Peyer's patch (tissue), 4 donors: ENCODE data around the gene TMEM271. TPM values are rescaled to one million over a fixed set of nuclear protein-coding genes. Genes with fewer than 3 reads are reported as not detected.

Source experiments
- DNase-seq, 3 donors: peaks; one replicate each; pipeline ENCODE4 v3.0.0-alpha.2; 2017 to 2019
- H3K27ac ChIP-seq, 4 donors: fragments of 200-600 bp; sonication (generic); one replicate each; pipeline ENCODE4 v1.5.1; 2016 to 2019
- H3K27me3 ChIP-seq, 2 donors: fragments of 200-600 bp; sonication (generic); one replicate each; pipeline ENCODE4 v1.5.1; 2019
- H3K36me3 ChIP-seq, 3 donors: fragments of 200-600 bp; sonication (generic); one replicate each; pipeline ENCODE4 v1.5.1; 2016 to 2019
- H3K4me1 ChIP-seq, 4 donors: fragments of 200-600 bp; sonication (generic); one replicate each; pipeline ENCODE4 v1.5.1; 2016 to 2019
- H3K4me3 ChIP-seq, 4 donors: fragments of 200-600 bp; sonication (generic); 1 replicate in 3 of 4; 2 replicates in 1 of 4; pipeline ENCODE4 v1.5.1; 2016 to 2019; ENCODE audit warnings: mild to moderate bottlenecking in 1 of 4
- H3K9me3 ChIP-seq, 4 donors: fragments of 200-600 bp; sonication (generic); one replicate each; pipeline ENCODE4 v1.5.1; 2016 to 2019; ENCODE audit warnings: mild to moderate bottlenecking in 1 of 4
- POLR2A ChIP-seq, 2 donors: fragments of 450-650 bp; IDR thresholded peaks; one replicate each; pipeline ENCODE4 v1.5.1; 2017; ENCODE audit warnings: antibody characterized with exemption in 2 of 2, mild to moderate bottlenecking in 2 of 2, moderate library complexity in 2 of 2
- total RNA-seq, 4 donors: library from RNA; depleted of rRNA; stranded (reverse); fragments of >200 nt; gene quantifications; one replicate each; pipeline ENCODE4 v1.1.0, GENCODE V29; 2016
- TF ChIP-seq, protein P1 (sequence below), 6 experiments: fragments of 450-650 bp in 4 of 6; fragments of 200-600 bp in 2 of 6; sonication (generic) in 1 of 6; IDR thresholded peaks; one replicate each; pipeline ENCODE4 v1.5.1; 2017 to 2019; ENCODE audit warnings: antibody characterized with exemption in 6 of 6, mild to moderate bottlenecking in 3 of 6, moderate library complexity in 1 of 6

Gene TMEM271
- not detected for total RNA-seq

- Histone ChIP-seq H3K4me1 (peaks cover 0 to 11% (median 3%) of the 10 kb centered on the region in 4 donors), H3K27me3 (peaks cover 0 to 36% of the 10 kb centered on the region in 2 donors), H3K36me3 (no peaks in the 10 kb centered on the region), H3K4me3 (peak within 1 kb of the TSS in 1 of 4 donors; percentile 14), H3K27ac (no peak within 1 kb of the TSS), H3K9me3 (peaks cover 0 to 4% (median 0%) of the 10 kb centered on the region in 4 donors)
- no peak for TF ChIP-seq POLR2A (IDR thresholded peaks at IDR 0.05)
- TF ChIP-seq, protein P1, sequence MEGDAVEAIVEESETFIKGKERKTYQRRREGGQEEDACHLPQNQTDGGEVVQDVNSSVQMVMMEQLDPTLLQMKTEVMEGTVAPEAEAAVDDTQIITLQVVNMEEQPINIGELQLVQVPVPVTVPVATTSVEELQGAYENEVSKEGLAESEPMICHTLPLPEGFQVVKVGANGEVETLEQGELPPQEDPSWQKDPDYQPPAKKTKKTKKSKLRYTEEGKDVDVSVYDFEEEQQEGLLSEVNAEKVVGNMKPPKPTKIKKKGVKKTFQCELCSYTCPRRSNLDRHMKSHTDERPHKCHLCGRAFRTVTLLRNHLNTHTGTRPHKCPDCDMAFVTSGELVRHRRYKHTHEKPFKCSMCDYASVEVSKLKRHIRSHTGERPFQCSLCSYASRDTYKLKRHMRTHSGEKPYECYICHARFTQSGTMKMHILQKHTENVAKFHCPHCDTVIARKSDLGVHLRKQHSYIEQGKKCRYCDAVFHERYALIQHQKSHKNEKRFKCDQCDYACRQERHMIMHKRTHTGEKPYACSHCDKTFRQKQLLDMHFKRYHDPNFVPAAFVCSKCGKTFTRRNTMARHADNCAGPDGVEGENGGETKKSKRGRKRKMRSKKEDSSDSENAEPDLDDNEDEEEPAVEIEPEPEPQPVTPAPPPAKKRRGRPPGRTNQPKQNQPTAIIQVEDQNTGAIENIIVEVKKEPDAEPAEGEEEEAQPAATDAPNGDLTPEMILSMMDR (IDR thresholded peaks at IDR 0.05): no peak
- peak in 1 of 3 donors; percentile 23 for DNase-seq
Measured at GRCh38 chr4:576245-576821, at the start of gene TMEM271. TMEM271 (minus strand) TSS chr4:576295; CDS start chr4:576062, 233 bp downstream.

DNA sequence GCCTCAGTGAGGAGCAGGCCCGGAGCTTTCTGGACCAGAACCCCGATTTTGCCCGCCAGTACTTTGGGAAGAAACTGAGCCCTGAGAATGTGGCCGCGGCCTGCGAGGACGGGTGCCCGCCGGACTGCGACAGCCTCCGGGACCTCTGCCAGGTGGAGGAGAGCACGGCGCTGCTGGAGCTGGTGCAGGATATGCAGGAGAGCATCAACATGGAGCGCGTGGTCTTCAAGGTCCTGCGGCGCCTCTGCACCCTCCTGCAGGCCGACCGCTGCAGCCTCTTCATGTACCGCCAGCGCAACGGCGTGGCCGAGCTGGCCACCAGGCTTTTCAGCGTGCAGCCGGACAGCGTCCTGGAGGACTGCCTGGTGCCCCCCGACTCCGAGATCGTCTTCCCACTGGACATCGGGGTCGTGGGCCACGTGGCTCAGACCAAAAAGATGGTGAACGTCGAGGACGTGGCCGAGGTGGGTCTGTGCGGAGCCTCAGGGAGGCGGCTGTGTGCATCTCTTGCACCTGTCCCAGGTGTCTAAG lies 49.6 kb upstream of the TMEM271 start:
- no peak overlapping the region for H3K4me3 ChIP-seq
- H3K27me3 ChIP-seq: no peaks in the 10 kb centered on the region
- no peak overlapping the region for H3K27ac ChIP-seq
- no peak for TF ChIP-seq POLR2A (IDR thresholded peaks at IDR 0.05)
- TF ChIP-seq, protein P1 (IDR thresholded peaks at IDR 0.05): no peak
- no peaks in the 10 kb centered on the region for H3K9me3 ChIP-seq
- no peaks in the 10 kb centered on the region for H3K4me1 ChIP-seq
- H3K36me3 ChIP-seq: no peaks in the 10 kb centered on the region
- peak in 1 of 3 donors; percentile 43 for DNase-seq

DNA sequence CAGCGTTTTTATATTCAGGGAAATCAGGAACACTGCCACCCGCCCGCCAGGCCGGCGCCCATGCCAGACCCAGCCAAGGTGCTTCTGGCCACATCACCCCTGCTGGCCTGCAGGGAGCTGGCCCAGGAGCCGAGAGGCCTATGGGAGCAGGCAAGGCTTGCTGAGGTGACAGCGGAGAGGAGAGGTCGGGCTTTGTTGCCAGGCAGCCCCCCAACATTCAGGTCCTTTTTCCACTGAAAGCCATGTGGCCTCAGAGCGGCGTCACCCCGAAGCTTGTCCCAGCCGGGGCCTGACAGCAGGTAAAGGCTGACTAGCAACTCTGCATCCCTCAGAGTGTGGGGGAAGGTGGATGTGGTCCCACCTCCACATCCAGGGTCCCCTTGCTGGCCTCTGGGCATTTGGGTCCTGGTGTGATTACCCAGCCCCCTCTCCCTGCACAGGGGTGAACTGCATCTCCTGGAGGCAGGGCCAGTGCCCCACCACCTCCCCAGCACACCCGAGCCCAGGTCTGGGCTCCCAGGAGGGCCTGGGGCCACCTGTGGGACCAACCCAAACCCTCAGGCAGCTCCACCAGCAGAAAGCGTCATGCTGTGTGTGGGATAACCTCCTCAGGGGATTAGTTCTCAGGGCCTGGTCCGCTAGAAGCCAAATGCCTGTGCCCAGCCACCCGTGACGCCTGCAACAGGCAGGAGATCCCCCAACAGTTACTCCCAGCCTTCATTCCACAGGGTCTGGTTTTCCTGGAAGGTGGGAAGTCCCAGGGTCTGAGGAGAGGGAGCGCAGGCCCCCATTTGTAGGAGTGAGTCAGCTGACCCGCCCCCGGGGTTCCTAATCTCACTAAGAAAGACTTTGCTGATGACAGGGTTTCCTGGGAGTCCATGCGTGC lies 48.9 kb upstream of the TMEM271 start, which contains the start of gene PDE6B:
TSS of gene PDE6B (plus strand) at position 869 of the 886 bp plus-strand sequence. CDS start 54 bp downstream, outside the sequence.
- no peaks in the 10 kb centered on the region for H3K27me3 ChIP-seq
- TF ChIP-seq POLR2A (IDR thresholded peaks at IDR 0.05): no peak
- TF ChIP-seq, protein P1 (IDR thresholded peaks at IDR 0.05): no peak
- no peaks in the 10 kb centered on the region for H3K9me3 ChIP-seq
- peak in 1 of 3 donors; percentile 37 for DNase-seq
- no peaks in the 10 kb centered on the region for H3K4me1 ChIP-seq
- no peak within 1 kb of the TSS for H3K27ac ChIP-seq
- H3K36me3 ChIP-seq: no peaks in the 10 kb centered on the region
- H3K4me3 ChIP-seq: no peak within 1 kb of the TSS

DNA sequence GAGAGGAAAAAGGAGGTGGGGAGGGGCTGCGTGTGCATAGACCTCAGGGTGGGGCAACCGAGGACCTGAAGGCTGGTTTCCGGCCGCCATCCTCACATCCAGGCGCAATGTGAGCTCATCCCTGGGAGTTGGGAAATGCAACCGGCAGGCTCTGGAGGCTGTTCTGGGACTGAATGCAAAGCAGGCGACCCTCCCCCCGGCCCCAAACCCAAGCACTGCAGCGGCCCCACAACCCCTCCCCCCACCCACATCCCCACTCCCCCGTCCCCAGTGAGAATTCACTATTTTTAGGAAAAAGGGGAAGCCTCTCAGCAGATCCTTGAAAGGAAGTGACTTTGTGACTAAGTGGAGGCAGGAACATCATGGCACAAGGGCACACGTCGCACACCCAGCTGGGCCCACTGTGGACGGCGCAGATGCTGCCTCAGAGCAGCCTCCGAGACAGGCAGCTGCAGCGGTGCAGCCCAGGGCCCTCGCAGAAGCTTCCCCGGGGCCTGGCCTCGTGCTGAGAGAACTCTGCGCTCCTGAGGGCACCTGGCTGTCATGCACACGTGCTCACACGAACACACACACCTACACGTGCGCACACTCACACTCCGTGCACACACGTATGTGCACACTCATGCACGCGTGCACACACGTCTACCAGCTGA lies 47.9 kb upstream of the TMEM271 start:
- peak in 1 of 3 donors; percentile 29 for DNase-seq
- Histone ChIP-seq H3K4me3 (no peak overlapping the region), H3K4me1 (no peaks in the 10 kb centered on the region), H3K27me3 (no peaks in the 10 kb centered on the region), H3K36me3 (no peaks in the 10 kb centered on the region), H3K27ac (no peak overlapping the region), H3K9me3 (no peaks in the 10 kb centered on the region)
- TF ChIP-seq, protein P1 (IDR thresholded peaks at IDR 0.05): no peak
- no peak for TF ChIP-seq POLR2A (IDR thresholded peaks at IDR 0.05)
